Bronchial epithelial cell (primary cell): Measurements from ENCODE around the gene GALNT18. TPM values are rescaled to one million over a fixed set of nuclear protein-coding genes. Genes with fewer than 3 reads are reported as not detected.

ENCODE experiments used
- DNase-seq: peaks from one replicate; pipeline ENCODE4 v3.0.0-alpha.2; 2010; ENCODE audit warnings: low read depth
- FAIRE-seq: peaks from 2 replicates; lab custom pipeline; 2011; peaks lifted over from hg19 to GRCh38; lab: Jason Lieb, UNC
- H3K27me3 ChIP-seq: 2 replicates; pipeline ENCODE4 v1.5.1; 2011; ENCODE audit warnings: low read length; ENCODE audit not compliant: control insufficient read depth, insufficient read depth
- H3K36me3 ChIP-seq: 2 replicates; pipeline ENCODE4 v1.5.1; 2011; ENCODE audit warnings: low read length; ENCODE audit not compliant: control insufficient read depth, insufficient read depth
- H3K4me3 ChIP-seq: 2 replicates; pipeline ENCODE4 v1.5.1; 2011; ENCODE audit warnings: mild to moderate bottlenecking, low read depth, low read length, control low read depth
- total RNA-seq: library from RNA; depleted of rRNA; stranded (reverse); fragments of >200 nt; gene quantifications from 2 replicates; pipeline ENCODE4 v1.2.1, GENCODE V29; 2014
- TF ChIP-seq, protein P1 (sequence below): IDR thresholded peaks from 2 replicates; pipeline ENCODE4 v1.5.1; 2011; ENCODE audit warnings: mild to moderate bottlenecking, moderate library complexity, low read length, control low read depth, inconsistent platforms; ENCODE audit not compliant: insufficient read depth, severe bottlenecking

GALNT18 gene
- total RNA-seq, 1 donor from 2014 or later, result 26.1 TPM

DNA sequence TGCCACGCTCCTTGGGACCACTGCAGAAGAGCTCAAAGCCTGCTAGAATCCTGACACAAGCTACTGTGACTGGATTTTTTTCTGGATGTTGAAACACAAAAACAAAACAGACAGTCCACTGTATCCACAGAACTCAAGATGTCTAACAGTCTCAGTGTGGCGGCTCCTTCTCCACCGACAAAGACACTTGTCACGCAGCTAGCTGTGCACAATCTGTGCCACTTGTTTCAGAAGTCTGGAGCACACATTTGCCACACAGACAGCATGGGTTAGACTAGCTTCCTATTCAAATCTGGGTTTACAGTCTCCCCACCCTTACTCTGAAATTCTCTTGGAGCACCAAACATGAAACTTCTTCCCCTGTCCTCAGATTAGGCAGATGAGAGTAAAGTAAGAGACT, 99.2 kb downstream of the GALNT18 start:
- TF ChIP-seq, protein P1, sequence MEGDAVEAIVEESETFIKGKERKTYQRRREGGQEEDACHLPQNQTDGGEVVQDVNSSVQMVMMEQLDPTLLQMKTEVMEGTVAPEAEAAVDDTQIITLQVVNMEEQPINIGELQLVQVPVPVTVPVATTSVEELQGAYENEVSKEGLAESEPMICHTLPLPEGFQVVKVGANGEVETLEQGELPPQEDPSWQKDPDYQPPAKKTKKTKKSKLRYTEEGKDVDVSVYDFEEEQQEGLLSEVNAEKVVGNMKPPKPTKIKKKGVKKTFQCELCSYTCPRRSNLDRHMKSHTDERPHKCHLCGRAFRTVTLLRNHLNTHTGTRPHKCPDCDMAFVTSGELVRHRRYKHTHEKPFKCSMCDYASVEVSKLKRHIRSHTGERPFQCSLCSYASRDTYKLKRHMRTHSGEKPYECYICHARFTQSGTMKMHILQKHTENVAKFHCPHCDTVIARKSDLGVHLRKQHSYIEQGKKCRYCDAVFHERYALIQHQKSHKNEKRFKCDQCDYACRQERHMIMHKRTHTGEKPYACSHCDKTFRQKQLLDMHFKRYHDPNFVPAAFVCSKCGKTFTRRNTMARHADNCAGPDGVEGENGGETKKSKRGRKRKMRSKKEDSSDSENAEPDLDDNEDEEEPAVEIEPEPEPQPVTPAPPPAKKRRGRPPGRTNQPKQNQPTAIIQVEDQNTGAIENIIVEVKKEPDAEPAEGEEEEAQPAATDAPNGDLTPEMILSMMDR, result no peak
- Histone ChIP-seq H3K36me3 (no peaks in the 10 kb centered on the region), H3K4me3 (no peak overlapping the region), H3K27me3 (no peaks in the 10 kb centered on the region)
- FAIRE-seq, result peak; percentile 28
- no peak for DNase-seq

DNA sequence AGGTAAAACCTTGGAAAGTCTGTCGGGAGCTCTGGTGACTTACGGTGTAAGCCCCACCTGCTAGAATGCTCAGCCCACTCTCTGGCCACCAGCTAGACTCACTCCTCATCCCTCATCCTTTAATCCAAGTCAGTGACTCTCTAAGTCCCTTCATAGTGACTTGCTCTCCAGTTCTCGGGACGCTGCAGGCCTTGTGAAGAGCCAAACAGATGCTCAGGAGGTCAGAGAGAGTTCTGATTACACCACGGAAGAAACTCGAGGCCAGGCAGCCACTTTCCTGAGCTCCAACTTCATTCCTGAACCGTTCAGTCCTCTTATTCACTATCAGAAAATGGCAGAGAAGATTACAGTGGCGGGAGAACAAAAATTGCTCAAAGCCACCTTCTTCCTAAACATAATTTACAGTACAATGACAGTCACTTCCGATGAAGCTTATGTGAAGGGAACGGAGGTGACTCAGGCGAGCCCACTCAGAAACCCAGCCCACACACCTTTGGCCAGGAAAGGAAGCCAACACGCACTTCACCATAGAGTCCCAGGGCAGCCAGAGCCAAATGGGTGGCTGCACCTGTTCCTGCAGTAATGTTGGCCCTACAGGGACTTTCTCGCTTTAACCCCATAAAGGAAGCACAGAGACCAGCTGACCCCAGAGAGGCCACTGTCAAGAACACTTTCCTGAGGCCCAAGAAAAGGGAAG, 100.4 kb downstream of the GALNT18 start:
- FAIRE-seq (no peak), DNase-seq (peak; percentile 42)
- TF ChIP-seq, protein P1, result no peak
- Histone ChIP-seq H3K27me3 (no peaks in the 10 kb centered on the region), H3K36me3 (no peaks in the 10 kb centered on the region), H3K4me3 (no peak overlapping the region)

DNA sequence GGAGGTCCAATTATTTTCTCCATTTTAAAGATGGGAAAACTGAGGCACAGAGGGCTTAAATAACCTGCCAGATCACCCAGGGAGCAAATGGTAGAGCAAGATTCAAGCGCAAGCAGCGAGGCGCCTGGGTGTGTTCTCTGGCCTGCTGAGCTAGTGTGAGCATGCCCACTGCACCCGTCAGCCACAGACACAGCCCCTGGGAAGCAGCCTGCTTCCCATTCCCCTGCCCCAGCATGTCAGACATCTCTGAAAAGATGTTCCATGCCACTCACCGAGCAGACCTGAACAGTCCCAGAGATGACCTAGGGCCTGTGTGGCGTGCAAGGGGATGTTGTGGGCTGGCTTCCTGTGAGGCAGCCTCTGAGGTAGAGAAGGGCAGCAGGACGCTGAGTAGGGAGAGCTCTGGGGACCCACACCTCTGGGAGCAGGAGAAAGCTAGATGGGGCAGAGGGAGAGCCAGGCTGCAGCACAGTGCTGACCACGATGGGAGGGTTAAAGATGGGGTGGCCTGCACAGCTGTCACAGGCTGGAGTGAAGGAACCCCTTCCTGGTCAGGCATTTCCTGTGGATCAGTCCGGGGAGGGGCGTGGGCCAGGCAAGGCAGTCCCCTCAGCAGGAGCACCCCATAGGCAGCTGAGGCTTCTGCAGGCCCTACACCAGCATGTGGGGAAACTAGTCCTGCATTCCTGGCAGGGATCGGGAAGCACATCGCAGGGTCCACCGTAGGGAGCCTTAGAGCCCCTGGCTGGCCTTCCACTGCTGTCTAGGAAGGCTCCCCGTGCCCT, 101.4 kb downstream of the GALNT18 start:
- no peaks in the 10 kb centered on the region for H3K36me3 ChIP-seq
- no peak overlapping the region for H3K4me3 ChIP-seq
- peak; percentile 78 for DNase-seq
- TF ChIP-seq, protein P1, result no peak
- H3K27me3 ChIP-seq, result no peaks in the 10 kb centered on the region
- no peak for FAIRE-seq

DNA sequence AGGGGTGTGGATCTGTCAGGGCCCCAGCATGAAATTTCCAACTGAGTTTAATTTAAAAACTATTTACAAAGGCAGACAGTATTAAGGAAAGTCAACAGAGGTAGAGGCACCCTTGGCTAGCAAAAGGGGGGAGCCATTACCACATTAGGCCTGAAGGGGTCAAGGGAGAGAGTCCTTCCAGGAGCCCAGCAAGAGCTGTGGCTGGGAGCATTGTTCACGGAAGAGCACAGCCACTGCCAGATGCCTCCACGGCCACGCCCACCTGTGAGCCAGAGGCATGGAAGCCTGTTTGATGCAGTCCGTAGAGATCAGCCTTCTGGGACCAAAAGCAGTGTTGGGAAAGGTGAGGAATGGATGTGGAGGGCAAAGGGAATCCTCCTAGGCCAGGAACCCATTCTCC, 102.6 kb downstream of the GALNT18 start:
- Histone ChIP-seq H3K36me3 (no peaks in the 10 kb centered on the region), H3K27me3 (no peaks in the 10 kb centered on the region), H3K4me3 (no peak overlapping the region)
- TF ChIP-seq, protein P1, result no peak
- DNase-seq (no peak), FAIRE-seq (peak; percentile 94)

DNA sequence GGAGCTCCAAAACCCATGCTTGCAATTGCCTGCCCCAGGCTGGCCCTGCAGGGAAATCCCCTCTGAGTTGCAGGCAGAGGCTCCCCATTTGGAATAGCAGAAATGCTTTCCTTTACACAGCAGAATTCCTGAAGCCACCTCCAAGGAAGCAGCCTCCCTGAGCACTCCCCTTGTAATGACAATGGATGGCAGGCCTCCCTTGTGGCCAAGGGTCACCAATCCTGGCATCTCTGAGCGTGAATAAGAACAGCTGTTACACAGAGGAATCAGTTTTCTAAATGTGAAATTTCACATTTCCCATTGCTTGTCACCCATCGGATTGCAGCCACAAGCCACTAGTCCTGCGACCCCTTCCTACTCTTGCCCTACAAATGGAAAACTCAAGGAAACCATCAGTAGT, 107.6 kb downstream of the GALNT18 start:
- Histone ChIP-seq H3K27me3 (no peaks in the 10 kb centered on the region), H3K4me3 (no peak overlapping the region), H3K36me3 (no peaks in the 10 kb centered on the region)
- FAIRE-seq (no peak), DNase-seq (no peak)
- TF ChIP-seq, protein P1, result no peak
